ENCODE data around the gene NELL1.

DNA sequence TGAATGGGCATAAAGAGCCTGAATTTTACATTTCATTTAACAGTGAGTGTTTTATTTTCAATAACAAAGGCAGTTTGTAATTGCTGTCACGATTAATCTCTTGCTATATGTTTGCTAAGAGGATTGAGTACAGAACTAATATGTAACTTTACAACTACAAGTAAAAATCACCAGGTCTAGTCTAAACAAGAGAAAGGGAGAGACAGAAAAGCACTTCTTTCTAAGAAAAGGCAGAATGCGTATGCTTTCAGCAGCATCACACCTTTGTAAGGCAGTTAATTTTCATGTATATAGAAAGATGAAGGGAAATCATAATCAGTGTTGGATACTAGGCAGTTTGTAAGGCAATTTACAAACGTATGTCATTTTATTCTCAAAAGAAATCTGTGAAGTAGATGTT is 169.8 kb downstream of the NELL1 start:
- no peak for TF ChIP-seq CTCF (IDR thresholded peaks at IDR 0.05 in 4 of 5, conservative IDR thresholded peaks at IDR 0.05 in 1 of 5)
- no peak for TF ChIP-seq POLR2A (IDR thresholded peaks at IDR 0.05)
